GM12873 (cell line): ENCODE data around the gene ANO6.

Experiments used
- CTCF ChIP-seq: IDR thresholded peaks from 2 replicates; pipeline ENCODE4 v1.5.1; 2012; ENCODE audit warnings: low read depth, mild to moderate bottlenecking, moderate library complexity, low read length, control low read depth; ENCODE audit not compliant: insufficient read depth; ENCODE audit errors: missing control alignments

Gene ANO6

DNA sequence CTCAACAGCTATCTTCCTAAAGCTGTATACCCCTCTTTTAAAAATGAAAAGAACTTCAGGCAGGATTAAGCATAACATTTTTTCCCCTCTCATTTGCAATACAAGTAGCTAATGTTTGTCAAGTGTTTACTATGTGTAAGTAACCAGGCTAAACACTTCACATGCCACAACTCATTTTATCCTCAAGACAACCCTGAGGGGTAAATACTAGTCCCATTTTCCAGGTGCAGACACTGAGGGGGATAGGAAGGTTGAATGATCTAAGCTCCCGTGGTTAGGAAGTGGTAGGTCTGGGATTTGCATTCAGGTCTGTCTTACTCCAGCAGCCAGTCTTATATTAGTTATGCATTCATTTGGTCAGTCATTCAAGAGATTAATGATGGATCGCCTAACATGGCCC, 70.7 kb downstream of the ANO6 start:
- TF ChIP-seq CTCF, result no peak

GRCh38 chr12:45289245-45290215, 73.6 kb downstream of the ANO6 start:
- no peak for TF ChIP-seq CTCF

DNA sequence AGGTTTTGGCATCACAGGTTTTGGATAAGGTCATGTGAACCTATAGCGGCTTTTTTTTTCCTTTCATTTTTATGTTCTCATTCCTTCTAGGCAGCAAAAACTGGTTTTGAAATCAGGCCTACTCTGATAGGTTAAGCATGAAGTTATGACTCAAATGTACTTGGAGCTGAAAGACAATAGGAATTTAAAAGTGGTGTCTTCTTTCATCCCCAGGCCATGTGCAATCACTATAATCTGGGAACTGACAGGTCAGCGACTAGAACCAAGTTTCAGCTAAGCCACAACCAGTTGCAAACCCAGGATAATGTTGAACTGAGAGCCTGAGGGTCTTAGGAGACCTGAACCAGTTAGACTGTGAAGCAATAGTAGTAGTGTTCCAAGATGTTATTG, 74.3 kb downstream of the ANO6 start:
- no peak for TF ChIP-seq CTCF

DNA sequence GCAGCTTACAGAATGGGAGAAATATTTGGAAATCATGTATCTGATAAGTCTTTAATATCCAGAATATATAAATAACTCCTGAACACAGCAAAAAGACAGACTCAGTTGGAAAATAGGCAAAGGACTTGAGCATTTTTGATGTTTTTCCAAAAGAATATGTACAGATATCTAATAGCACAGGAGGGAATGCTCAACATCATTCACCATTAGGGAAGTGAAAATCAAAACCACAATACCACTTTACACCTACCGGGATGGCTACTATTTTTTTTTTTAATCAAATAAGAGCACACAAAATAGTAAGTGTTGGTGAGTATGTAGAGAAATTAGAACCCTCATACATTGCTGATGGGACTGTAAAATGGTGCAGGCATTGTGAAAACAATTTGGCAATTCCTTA, 75.6 kb downstream of the ANO6 start:
- no peak for TF ChIP-seq CTCF

- TF ChIP-seq CTCF, result no peak
These were observed 76.7 kb downstream of the ANO6 start for GRCh38 chr12:45292486-45293195.

DNA sequence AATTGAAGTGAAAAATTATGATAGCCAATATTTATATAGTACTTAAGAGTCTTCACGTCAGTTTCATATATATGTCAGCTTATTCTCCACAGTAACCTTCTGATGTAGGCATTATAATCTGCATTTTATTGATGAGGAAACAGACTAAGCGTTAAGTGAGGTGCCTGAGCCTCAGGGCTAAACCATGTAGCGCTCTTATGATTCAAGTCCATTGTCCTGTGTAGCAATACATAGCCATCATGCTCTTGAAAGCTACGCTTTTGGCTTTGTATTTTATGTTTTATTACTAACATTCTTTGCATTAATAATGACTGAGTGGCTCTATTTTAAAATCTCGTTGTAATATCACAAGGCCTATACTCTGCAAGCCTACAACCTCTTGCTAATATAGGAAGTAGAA, 79.0 kb downstream of the ANO6 start:
- TF ChIP-seq CTCF, result no peak

DNA sequence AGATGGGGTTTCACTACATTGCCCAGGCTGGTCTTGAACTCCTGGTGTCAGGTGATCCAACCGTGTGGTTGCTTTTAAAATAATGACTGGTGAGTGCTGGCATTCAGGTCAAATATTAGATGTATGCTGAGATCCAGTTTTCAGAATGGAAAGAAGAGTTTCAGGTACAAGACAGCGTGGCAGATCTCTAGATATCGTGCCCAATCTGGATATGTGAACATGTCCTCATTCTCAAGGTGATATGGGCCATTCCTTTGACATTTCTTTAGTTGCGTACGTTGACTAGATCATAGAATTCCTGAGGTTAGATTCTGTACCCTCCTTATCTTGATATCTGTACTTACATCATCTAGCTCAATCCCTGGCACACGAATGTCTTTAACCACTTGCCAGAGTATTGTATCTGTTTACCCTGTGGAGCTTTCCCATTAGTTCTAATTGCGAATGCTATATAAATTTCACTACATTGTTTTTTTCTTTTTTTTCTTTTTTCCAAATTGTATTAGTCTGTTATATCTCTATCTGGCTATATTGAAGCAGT, 80.2 kb downstream of the ANO6 start:
- TF ChIP-seq CTCF, result no peak
